ENCODE data around the gene PRICKLE3. TPM values are rescaled to one million over a fixed set of nuclear protein-coding genes. Genes with fewer than 3 reads are reported as not detected.
"Not testable (repeated sequence)": the region's sequence is repeated elsewhere in the genome, so short reads cannot be mapped to it uniquely, and the experiment has no call there.

PRICKLE3 gene
- total RNA-seq, 2 experiments from 2014 or later = 13.9 TPM

DNA sequence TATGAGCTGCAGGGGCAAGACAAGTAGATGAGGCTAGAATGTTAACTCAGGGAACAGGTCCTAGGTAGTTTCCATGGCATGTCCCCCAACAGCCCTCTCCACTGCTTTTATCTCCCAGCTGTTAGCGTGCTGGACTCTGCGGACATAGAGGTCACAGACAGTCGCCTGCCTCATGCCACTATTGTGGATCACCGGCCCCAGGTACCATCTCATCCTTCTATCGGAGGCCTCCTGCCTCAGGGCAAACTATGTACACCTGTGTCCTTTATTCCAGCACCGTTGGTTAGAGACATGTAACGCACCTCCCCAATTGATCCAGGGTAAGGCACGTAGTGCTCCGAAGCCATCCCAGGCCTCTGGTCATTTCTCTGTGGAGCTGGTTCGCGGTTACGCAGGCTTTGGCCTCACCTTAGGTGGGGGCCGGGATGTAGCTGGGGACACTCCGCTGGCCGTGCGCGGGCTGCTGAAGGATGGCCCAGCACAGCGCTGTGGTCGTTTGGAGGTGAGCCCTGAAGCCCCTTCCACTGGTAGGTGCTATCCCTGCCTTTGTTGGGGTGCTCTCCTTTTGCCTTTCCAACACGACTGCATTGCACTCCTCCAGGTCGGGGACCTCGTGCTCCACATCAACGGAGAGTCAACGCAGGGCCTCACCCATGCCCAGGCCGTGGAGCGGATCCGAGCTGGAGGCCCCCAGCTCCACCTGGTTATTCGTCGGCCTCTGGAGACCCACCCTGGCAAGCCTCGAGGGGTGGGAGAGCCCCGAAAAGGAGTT is 21.4 kb downstream of the PRICKLE3 start:
- CTCF ChIA-PET = interaction anchor here (1.1 to 2.8 kb wide), 3 partner anchors 9 to 28 kb away, joined by 3 to 16 read pairs (median 4); no protein-coding TSS in a partner anchor

DNA sequence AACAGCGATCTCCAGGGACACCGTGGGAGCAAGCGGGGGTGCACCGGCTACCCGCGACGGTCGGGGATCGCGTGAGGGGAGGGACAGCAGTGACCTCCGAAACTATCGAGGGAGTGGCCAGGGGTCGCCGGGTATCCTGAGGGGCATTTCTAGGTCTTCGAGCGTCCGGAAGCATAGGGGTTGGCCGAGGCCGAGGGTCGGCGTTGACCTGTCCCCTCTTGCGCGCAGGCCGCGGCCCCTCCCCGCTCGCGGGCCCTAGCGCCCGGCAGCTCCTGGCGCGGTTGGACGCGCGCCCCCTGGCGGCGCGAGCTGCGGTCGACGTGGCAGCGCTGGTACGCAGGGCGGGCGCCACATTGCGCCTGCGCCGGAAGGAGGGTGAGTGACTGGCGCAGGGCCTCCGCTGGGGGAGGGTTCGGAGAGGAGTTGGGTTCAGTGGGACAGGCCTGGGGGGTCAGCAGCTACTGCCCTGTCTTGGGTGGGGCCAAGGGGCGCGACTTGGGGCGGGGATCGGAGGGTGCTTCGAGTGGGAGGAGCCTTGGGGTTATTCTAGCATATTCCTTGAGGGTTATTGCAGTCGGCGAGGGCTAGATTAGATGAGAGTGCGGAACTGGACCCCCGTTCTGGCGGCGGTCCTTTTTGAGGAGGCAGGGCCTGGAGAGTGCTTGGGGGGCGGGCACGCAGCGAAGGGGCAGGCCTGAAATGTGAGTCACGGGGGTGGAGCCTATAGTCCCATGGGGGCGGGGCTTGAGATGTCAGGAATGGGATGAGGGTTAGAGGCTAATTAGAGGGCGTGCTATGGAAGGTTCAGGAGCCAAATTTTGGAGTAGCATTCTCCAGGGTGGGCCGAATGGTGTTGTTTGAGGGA is 22.4 kb downstream of the PRICKLE3 start:
- H3K4me3 Mint-ChIP-seq = peak overlapping the region; percentile 77
- no peaks in the 10 kb centered on the region for H3K36me3 Mint-ChIP-seq (ENCODE audit: low read depth)
- H3K27me3 Mint-ChIP-seq (ENCODE audit: low read depth) = no peaks in the 10 kb centered on the region
- H3K27ac Mint-ChIP-seq = peak overlapping the region; percentile 93
- ATAC-seq = peak; percentile 65
- ChIA-PET POLR2A (no interaction called here), CTCF (interaction anchor here (1.1 to 1.2 kb wide), 3 partner anchors 9 to 29 kb away, joined by 3 to 4 read pairs (median 4); no protein-coding TSS in a partner anchor)
- H3K4me1 Mint-ChIP-seq (ENCODE audit: low read depth) = peaks cover 38% of the 10 kb centered on the region
- H3K9me3 Mint-ChIP-seq (ENCODE audit: insufficient read depth) = no peaks in the 10 kb centered on the region
- DNase-seq = peak; percentile 84

More for the DNA sequence above, 21.4 kb downstream of the PRICKLE3 start:
- no peaks in the 10 kb centered on the region for H3K9me3 Mint-ChIP-seq (ENCODE audit: insufficient read depth)
- POLR2A ChIA-PET = no interaction called here
- peaks cover 43% of the 10 kb centered on the region for H3K4me1 Mint-ChIP-seq (ENCODE audit: low read depth)
- peak overlapping the region; percentile 98 for H3K27ac Mint-ChIP-seq
- peak overlapping the region; percentile 77 for H3K4me3 Mint-ChIP-seq
- H3K36me3 Mint-ChIP-seq (ENCODE audit: low read depth) = no peaks in the 10 kb centered on the region
- ATAC-seq = no peak
- no peaks in the 10 kb centered on the region for H3K27me3 Mint-ChIP-seq (ENCODE audit: low read depth)
- no peak for DNase-seq

DNA sequence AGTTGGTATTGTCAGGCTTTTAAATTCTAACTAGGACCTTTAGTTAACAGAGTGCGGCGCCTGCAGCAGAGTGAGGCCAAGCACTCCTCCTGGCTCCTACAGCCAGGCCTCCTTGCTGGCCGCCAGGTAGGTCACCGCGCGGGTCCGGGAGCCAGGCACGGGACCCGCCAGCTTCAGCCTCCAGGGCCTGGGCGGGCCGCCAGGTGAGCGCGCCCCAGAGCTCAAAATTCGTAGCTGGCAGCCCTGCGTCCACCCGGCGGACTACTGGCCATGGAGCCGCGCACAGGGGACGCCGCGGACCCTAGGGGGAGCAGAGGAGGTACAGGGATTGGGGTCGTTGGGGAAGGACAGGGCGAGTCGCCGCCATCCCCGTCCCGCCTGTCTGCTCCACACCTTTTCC is 23.6 kb downstream of the PRICKLE3 start, which contains the start of gene MAGIX:
Gene MAGIX, plus strand, starts transcription at position 139 of the 400 bp plus-strand sequence. Its CDS starts 132 bp downstream, at position 271.
- ChIA-PET POLR2A (interaction anchor here (0.7 kb wide), 1 partner anchor 72 kb away, joined by 3 read pairs; the partner anchor contains the start of gene CCDC22), CTCF (interaction anchor here (1.1 kb wide), 1 partner anchor 21 kb away, joined by 4 read pairs; no protein-coding TSS in a partner anchor)
- Mint-ChIP-seq H3K4me1 (ENCODE audit: low read depth) (peaks cover 33% of the 10 kb centered on the region), H3K27ac (peak within 1 kb of the TSS; percentile 72), H3K4me3 (peak within 1 kb of the TSS; percentile 56), H3K36me3 (ENCODE audit: low read depth) (no peaks in the 10 kb centered on the region), H3K27me3 (ENCODE audit: low read depth) (no peaks in the 10 kb centered on the region), H3K9me3 (ENCODE audit: insufficient read depth) (no peaks in the 10 kb centered on the region)
- DNase-seq (no peak), ATAC-seq (no peak)

DNA sequence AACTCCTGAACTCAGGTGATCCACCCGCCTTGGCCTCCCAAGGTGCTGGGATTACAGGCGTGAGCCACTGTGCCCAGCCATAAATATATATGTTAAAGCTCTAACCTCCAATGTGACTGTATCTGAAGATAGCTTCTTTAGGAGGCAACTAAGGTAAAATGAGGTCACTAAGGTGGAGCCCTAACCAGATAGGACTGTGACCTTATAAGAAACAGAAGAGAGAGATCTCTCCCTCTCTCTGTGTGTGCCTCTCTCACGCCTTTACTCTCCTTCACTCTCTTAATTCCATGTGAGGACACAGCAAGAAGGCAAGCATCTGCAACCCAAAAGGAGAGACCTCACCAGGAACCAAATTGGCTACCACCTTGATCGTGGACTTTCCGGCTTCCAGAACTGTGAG is 24.5 kb downstream of the PRICKLE3 start:
- Mint-ChIP-seq H3K4me1 (ENCODE audit: low read depth) (peaks cover 28% of the 10 kb centered on the region), H3K4me3 (no peak overlapping the region), H3K36me3 (ENCODE audit: low read depth) (no peaks in the 10 kb centered on the region), H3K9me3 (ENCODE audit: insufficient read depth) (no peaks in the 10 kb centered on the region), H3K27me3 (ENCODE audit: low read depth) (no peaks in the 10 kb centered on the region), H3K27ac (no peak overlapping the region)
- DNase-seq = no peak
- ChIA-PET POLR2A (no interaction called here), CTCF (interaction anchor here (1.1 kb wide), 1 partner anchor 20 kb away, joined by 4 read pairs; no protein-coding TSS in a partner anchor)
- no peak for ATAC-seq

DNA sequence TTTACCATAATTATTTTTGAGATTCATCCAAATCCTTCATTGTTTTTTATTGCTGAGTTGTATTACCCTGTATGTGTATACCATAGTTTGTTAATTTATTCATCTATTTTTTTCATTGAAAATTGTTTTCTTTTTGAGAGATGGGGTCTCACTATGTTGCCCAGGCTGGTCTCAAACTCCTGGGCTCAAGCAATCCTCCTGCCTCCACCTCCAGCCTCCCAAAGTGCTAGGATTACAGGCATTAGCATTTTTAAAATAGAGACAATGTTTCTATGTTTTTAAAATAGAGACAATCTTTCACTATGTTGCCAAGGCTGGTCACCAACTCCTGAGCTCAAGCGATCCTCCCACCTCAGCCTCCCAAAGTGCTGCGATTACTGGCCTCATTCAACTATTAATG is 25.3 kb downstream of the PRICKLE3 start:
- POLR2A ChIA-PET = no interaction called here
- H3K27ac Mint-ChIP-seq = no peak overlapping the region
- no peak for ATAC-seq
- no peaks in the 10 kb centered on the region for H3K36me3 Mint-ChIP-seq (ENCODE audit: low read depth)
- H3K9me3 Mint-ChIP-seq (ENCODE audit: insufficient read depth) = no peaks in the 10 kb centered on the region
- CTCF ChIA-PET = no interaction called here
- H3K4me3 Mint-ChIP-seq = no peak overlapping the region
- H3K4me1 Mint-ChIP-seq (ENCODE audit: low read depth) = peaks cover 30% of the 10 kb centered on the region
- no peak for DNase-seq
- no peaks in the 10 kb centered on the region for H3K27me3 Mint-ChIP-seq (ENCODE audit: low read depth)

DNA sequence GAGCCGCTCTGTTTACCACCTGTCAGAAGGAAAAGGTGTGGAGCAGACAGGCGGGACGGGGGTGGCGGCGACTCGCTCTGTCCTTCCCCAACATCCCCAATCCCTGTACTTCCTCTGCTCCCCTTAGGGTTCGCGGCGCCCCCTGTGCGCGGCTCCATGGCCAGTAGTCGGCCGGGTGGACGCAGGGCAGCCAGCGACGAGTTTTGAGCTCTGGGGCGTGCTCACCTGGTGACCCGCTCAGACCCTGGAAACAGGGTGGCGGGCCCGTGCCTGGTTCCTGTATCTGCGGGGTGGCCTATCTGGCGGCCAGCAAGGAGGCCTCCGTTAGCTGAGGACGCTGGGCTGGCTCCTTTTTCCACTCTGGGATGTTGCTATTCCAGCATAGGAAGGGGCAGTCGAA is 29.0 kb downstream of the PRICKLE3 start:
- H3K27me3 Mint-ChIP-seq (ENCODE audit: low read depth) = no peaks in the 10 kb centered on the region
- ChIA-PET POLR2A (no interaction called here), CTCF (interaction anchor here (1.6 kb wide), 1 partner anchor 9 kb away, joined by 5 read pairs; no protein-coding TSS in a partner anchor)
- DNase-seq (no peak), ATAC-seq (no peak)
- H3K9me3 Mint-ChIP-seq (ENCODE audit: insufficient read depth) = no peaks in the 10 kb centered on the region
- peaks cover 22% of the 10 kb centered on the region for H3K4me1 Mint-ChIP-seq (ENCODE audit: low read depth)
- no peak overlapping the region for H3K4me3 Mint-ChIP-seq
- peaks cover 3% of the 10 kb centered on the region for H3K36me3 Mint-ChIP-seq (ENCODE audit: low read depth)
- H3K27ac Mint-ChIP-seq = no peak overlapping the region

DNA sequence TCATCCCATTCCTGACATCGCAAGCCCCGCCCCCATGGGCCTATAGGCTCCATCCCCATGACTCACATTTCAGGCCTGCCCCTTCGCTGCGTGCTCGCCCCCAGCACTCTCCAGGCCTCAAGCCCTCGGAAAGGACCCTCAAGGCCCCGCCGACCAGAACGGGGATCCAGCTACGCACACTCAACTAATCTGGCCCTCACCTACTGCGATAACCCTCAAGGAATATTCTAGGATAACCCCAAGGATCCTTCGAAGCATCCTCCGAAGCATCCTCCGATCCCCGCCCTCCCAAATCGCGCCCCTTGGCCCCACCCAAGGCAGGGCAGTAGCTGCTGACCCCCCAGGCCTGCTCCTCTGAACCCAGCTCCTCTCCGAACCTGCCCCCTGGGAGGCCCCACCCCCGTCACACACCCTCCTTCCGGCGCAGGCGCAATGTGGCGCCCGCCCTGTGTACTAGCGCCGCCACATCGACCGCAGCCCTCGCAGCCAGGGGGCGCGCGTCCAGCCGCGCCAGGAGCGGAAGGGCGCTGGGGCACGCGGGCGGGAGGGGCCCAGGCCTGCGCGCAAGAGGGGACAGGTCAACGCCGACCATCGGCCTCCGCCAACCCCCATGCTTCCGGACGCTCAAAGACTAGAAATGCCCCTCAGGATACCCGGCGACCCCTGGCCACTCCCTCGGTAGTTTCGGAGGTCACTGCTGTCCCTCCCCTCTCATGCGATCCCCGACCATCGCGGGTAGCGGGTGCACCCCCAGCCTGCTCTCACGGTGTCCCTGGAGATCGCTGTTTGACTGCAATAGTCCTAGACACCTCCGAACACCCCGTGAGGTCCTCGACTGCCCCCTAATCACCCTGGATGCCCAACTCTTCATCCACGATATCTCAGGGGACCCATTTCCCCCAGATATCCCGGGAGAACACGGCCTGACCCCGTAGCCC is 30.0 kb downstream of the PRICKLE3 start:
- peak; percentile 95 for ATAC-seq
- DNase-seq = peak; percentile 89
- H3K27me3 Mint-ChIP-seq (ENCODE audit: low read depth) = no peaks in the 10 kb centered on the region
- H3K27ac Mint-ChIP-seq = peak overlapping the region; percentile 94
- H3K36me3 Mint-ChIP-seq (ENCODE audit: low read depth) = peaks cover 3% of the 10 kb centered on the region
- ChIA-PET CTCF (interaction anchor here (0.6 to 2.1 kb wide), 18 partner anchors 10 to 119 kb away, joined by 3 to 26 read pairs (median 4); partner anchors contain the start of gene PLP2), POLR2A (interaction anchor here (0.5 to 1.2 kb wide), 5 partner anchors 10 to 716 kb away, joined by 3 to 5 read pairs (median 4); no protein-coding TSS in a partner anchor)
- peak overlapping the region; percentile 89 for H3K4me3 Mint-ChIP-seq
- no peaks in the 10 kb centered on the region for H3K9me3 Mint-ChIP-seq (ENCODE audit: insufficient read depth)
- peaks cover 19% of the 10 kb centered on the region for H3K4me1 Mint-ChIP-seq (ENCODE audit: low read depth)

DNA sequence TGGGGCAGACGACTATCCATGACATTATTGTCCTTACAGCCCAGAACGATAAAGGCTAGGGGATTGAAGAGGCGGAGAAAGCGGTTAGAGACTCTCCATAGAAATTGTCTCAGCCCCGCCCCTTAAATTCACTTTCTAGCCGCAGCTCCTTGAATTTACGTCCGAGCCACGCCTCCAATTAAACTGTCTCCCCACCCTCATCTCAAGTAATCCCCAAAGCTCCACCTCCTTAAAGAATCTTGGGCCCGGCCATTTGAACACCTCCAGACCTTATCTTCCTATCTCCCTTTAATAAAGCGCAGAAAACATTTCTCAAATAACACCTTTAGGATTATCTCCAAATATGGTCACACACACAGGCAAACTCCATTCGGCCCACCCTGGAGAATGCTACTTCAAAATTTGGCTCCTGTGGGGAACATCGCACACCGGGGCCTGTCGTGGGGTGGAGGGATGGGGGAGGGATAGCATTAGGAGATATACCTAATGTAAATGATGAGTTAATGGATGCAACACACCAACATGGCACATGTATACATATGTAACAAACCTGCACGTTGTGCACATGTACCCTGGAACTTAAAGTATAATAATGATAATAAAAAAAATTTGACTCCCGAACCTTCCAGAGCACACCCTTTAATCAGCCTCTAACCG is 30.8 kb downstream of the PRICKLE3 start:
- CTCF ChIA-PET = interaction anchor here (0.6 to 2.1 kb wide), 20 partner anchors 8 to 507 kb away, joined by 3 to 26 read pairs (median 4); partner anchors contain the start of gene PLP2
- no peaks in the 10 kb centered on the region for H3K27me3 Mint-ChIP-seq (ENCODE audit: low read depth)
- H3K4me1 Mint-ChIP-seq (ENCODE audit: low read depth) = peaks cover 19% of the 10 kb centered on the region
- peak; percentile 56 for DNase-seq
- POLR2A ChIA-PET = interaction anchor here (0.5 to 1.2 kb wide), 6 partner anchors 11 to 717 kb away, joined by 3 to 5 read pairs (median 4); no protein-coding TSS in a partner anchor
- peak; percentile 39 for ATAC-seq
- no peaks in the 10 kb centered on the region for H3K9me3 Mint-ChIP-seq (ENCODE audit: insufficient read depth)
- H3K4me3 Mint-ChIP-seq = peak overlapping the region; percentile 89
- peak overlapping the region; percentile 94 for H3K27ac Mint-ChIP-seq
- H3K36me3 Mint-ChIP-seq (ENCODE audit: low read depth) = peaks cover 3% of the 10 kb centered on the region

DNA sequence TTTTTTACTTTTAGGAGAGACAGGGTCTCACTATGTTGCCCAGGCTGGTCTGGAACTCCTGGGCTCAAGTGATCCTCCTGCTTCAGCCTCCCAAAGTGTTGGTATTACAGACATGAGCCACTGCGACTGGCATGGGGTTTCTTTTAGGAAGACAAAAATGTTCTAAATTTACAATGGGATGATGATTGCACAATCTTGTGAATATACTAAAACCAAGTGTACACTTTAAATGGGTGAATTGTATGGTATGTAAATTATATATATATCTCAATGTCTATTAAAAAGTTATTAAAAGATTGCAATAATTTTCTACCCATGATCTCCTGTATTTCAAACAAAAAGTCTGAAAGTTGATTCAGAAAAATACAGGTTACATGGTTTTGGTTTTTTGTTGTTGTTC is 32.7 kb downstream of the PRICKLE3 start:
- Mint-ChIP-seq H3K27me3 (ENCODE audit: low read depth) (no peaks in the 10 kb centered on the region), H3K27ac (no peak overlapping the region), H3K36me3 (ENCODE audit: low read depth) (peaks cover 3% of the 10 kb centered on the region), H3K4me3 (no peak overlapping the region), H3K9me3 (ENCODE audit: insufficient read depth) (no peaks in the 10 kb centered on the region), H3K4me1 (ENCODE audit: low read depth) (peaks cover 19% of the 10 kb centered on the region)
- no peak for ATAC-seq
- ChIA-PET POLR2A (no interaction called here), CTCF (no interaction called here)
- no peak for DNase-seq

DNA sequence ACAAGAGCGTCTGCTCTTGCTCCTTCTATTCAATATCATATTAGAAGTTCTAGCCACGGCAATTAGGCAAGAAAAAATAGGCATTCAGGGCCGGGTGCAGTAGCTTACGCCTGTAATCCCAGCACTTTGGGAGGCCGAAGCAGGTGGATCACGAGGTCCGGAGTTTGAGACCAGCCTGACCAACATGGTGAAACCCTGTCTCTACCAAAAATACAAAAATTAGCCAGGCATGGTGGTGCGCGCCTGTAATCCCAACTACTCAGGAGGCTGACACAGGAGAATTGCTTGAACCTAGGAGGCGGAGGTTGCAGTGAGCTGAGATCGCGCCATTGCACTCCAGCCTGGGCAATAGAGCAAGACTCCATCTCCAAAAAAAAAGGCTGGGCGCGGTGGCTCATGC is 36.9 kb downstream of the PRICKLE3 start:
- H3K4me1 Mint-ChIP-seq (ENCODE audit: low read depth); H3K9me3 Mint-ChIP-seq (ENCODE audit: insufficient read depth); ATAC-seq; H3K27ac Mint-ChIP-seq; POLR2A ChIA-PET; H3K4me3 Mint-ChIP-seq; H3K36me3 Mint-ChIP-seq (ENCODE audit: low read depth); H3K27me3 Mint-ChIP-seq (ENCODE audit: low read depth); DNase-seq: not testable (repeated sequence)
- CTCF ChIA-PET = interaction anchor here (0.7 kb wide), 1 partner anchor 1157 kb away, joined by 4 read pairs; no protein-coding TSS in a partner anchor
